IMR-90 (cell line): ENCODE results near the gene ITPKB. TPM values are rescaled to one million over a fixed set of nuclear protein-coding genes. Genes with fewer than 3 reads are reported as not detected.

Source experiments
- ATAC-seq: fragments of 200-7000 bp; cut with Tn5 transposase; 2 replicates; pipeline ENCODE4 v1.9.1; 2020; ENCODE audit warnings: low read depth, mild to moderate bottlenecking, moderate library complexity
- BruUV-seq: library from RNA; stranded (reverse); fragments of 400-500 nt; replicated peaks from 2 replicates; lab custom pipeline; 2021; lab: Mats Ljungman, UMichigan
- CTCF ChIA-PET: fragments of 300-600 bp; formaldehyde crosslinking; extraction: SDS; loops from one replicate; lab custom pipeline; 2021; ENCODE audit warnings: antibody characterized with exemption; lab: Yijun Ruan, JAX
- POLR2A ChIA-PET: fragments of 300-600 bp; sonication (Branson Sonifier 250); formaldehyde crosslinking; loops from one replicate; lab custom pipeline; 2022; ENCODE audit warnings: antibody characterized with exemption; ENCODE audit not compliant: unreplicated experiment; lab: Charles Lee
- DNase-seq: peaks from one replicate; pipeline ENCODE4 v3.0.0; 2013
- H2AFZ ChIP-seq: replicated peaks from 2 replicates; pipeline ENCODE3; 2013; ENCODE audit warnings: low read length, mild to moderate bottlenecking; ENCODE audit not compliant: poor library complexity
- H2AK5ac ChIP-seq: 2 replicates; pipeline ENCODE4 v1.6.1; 2013; ENCODE audit warnings: low read depth, low read length, inconsistent platforms
- H2AK9ac ChIP-seq: replicated peaks from 2 replicates; pipeline ENCODE3; 2013; ENCODE audit warnings: mild to moderate bottlenecking, low read depth, low read length, moderate library complexity; ENCODE audit not compliant: poor library complexity
- H2BK120ac ChIP-seq: 2 replicates; pipeline ENCODE4 v1.6.1; 2013; ENCODE audit warnings: low read depth, low read length, inconsistent platforms
- H2BK15ac ChIP-seq: 3 replicates; pipeline ENCODE4 v1.6.1; 2013; ENCODE audit warnings: low read depth, low read length, inconsistent platforms
- H2BK20ac ChIP-seq: 2 replicates; pipeline ENCODE4 v1.6.1; 2013; ENCODE audit warnings: low read depth, mild to moderate bottlenecking, inconsistent platforms, low read length, moderate library complexity
- H2BK5ac ChIP-seq: 2 replicates; pipeline ENCODE4 v1.6.1; 2013; ENCODE audit warnings: mild to moderate bottlenecking, low read depth, low read length, inconsistent platforms; ENCODE audit not compliant: poor library complexity, severe bottlenecking
- H3K14ac ChIP-seq: replicated peaks from 2 replicates; pipeline ENCODE4 v1.6.1; 2013; ENCODE audit warnings: low read depth, low read length, inconsistent platforms
- H3K18ac ChIP-seq: 2 replicates; pipeline ENCODE4 v1.6.1; 2013; ENCODE audit warnings: low read depth, low read length, control low read depth
- H3K23ac ChIP-seq: 2 replicates; pipeline ENCODE4 v1.6.1; 2013; ENCODE audit warnings: low read depth, low read length, inconsistent platforms
- H3K27ac ChIP-seq: 2 replicates; pipeline ENCODE4 v1.5.1; 2013; ENCODE audit warnings: mild to moderate bottlenecking, control low read depth, low read length; ENCODE audit not compliant: insufficient read depth
- H3K27me3 ChIP-seq: 2 replicates; pipeline ENCODE4 v1.6.1; 2013; ENCODE audit warnings: low read length; ENCODE audit not compliant: control insufficient read depth, insufficient read depth
- H3K36me3 ChIP-seq: 2 replicates; pipeline ENCODE4 v1.6.1; 2013; ENCODE audit warnings: low read length, mixed read lengths; ENCODE audit not compliant: control insufficient read depth, insufficient read depth
- H3K4ac ChIP-seq: 2 replicates; pipeline ENCODE4 v1.6.1; 2013; ENCODE audit warnings: low read depth, low read length, inconsistent platforms
- H3K4me1 ChIP-seq: 2 replicates; pipeline ENCODE4 v1.6.1; 2013; ENCODE audit warnings: low read length, mixed read lengths; ENCODE audit not compliant: control insufficient read depth, insufficient read depth
- H3K4me2 ChIP-seq: 2 replicates; pipeline ENCODE4 v1.6.1; 2013; ENCODE audit warnings: low read depth, mild to moderate bottlenecking, control low read depth, low read length, moderate library complexity
- H3K4me3 ChIP-seq: 2 replicates; pipeline ENCODE4 v1.5.1; 2013; ENCODE audit warnings: low read depth, mild to moderate bottlenecking, control low read depth, low read length, moderate library complexity; ENCODE audit not compliant: insufficient read depth
- H3K56ac ChIP-seq: 2 replicates; pipeline ENCODE4 v1.6.1; 2013; ENCODE audit warnings: low read length, inconsistent platforms; ENCODE audit not compliant: insufficient read depth; ENCODE audit errors: extremely low read depth
- H3K79me1 ChIP-seq, 2 experiments: 2 replicates each; pipeline ENCODE4 v1.6.1; 2013; ENCODE audit warnings: low read length in 2 of 2, inconsistent platforms in 1 of 2, low read depth in 1 of 2
- H3K9ac ChIP-seq: 2 replicates; pipeline ENCODE4 v1.6.1; 2013; ENCODE audit warnings: low read depth, low read length, control low read depth
- H3K9me1 ChIP-seq: 2 replicates; pipeline ENCODE4 v1.6.1; 2013; ENCODE audit warnings: low read length, inconsistent platforms; ENCODE audit not compliant: insufficient read depth
- H3K9me3 ChIP-seq: 2 replicates; pipeline ENCODE4 v1.6.1; 2013; ENCODE audit warnings: low read length; ENCODE audit not compliant: control insufficient read depth, insufficient read depth
- H4K20me1 ChIP-seq: 2 replicates; pipeline ENCODE4 v1.6.1; 2013; ENCODE audit warnings: low read length, inconsistent platforms; ENCODE audit not compliant: insufficient read depth
- H4K5ac ChIP-seq: 2 replicates; pipeline ENCODE4 v1.6.1; 2013; ENCODE audit warnings: mild to moderate bottlenecking, low read depth, low read length, control low read depth
- H4K8ac ChIP-seq, 2 experiments: 2 replicates each; pipeline ENCODE4 v1.6.1; 2013; ENCODE audit warnings: low read depth in 2 of 2, low read length in 2 of 2, control low read depth in 1 of 2, inconsistent platforms in 1 of 2
- H4K91ac ChIP-seq: 2 replicates; pipeline ENCODE4 v1.6.1; 2013; ENCODE audit warnings: low read depth, low read length, inconsistent platforms; ENCODE audit not compliant: insufficient read depth
- CEBPB ChIP-seq: IDR thresholded peaks from 2 replicates; pipeline ENCODE4 v1.6.1; 2012; ENCODE audit warnings: low read depth, low read length, improper control_type of control experiment
- MXI1 ChIP-seq: IDR thresholded peaks from 2 replicates; pipeline ENCODE4 v1.6.1; 2012; ENCODE audit warnings: low read depth, mild to moderate bottlenecking, low read length, moderate library complexity, borderline replicate concordance
- NFE2L2 ChIP-seq: fragments of 150-350 bp; IDR thresholded peaks from 2 replicates; pipeline ENCODE4 v1.6.1; 2016; ENCODE audit warnings: low read depth, mild to moderate bottlenecking, low read length
- POLR2A ChIP-seq: IDR thresholded peaks from 2 replicates; pipeline ENCODE4 v1.6.1; 2012; ENCODE audit warnings: mild to moderate bottlenecking, low read depth, low read length
- RAD21 ChIP-seq: IDR thresholded peaks from 2 replicates; pipeline ENCODE4 v1.6.1; 2012; ENCODE audit warnings: low read length, improper control_type of control experiment
- RCOR1 ChIP-seq: IDR thresholded peaks from 2 replicates; pipeline ENCODE4 v1.6.1; 2012; ENCODE audit warnings: mild to moderate bottlenecking, low read length, improper control_type of control experiment; ENCODE audit not compliant: insufficient replicate concordance
- RFX5 ChIP-seq: IDR thresholded peaks from 2 replicates; pipeline ENCODE4 v1.8.0; 2012; ENCODE audit warnings: low read depth, mild to moderate bottlenecking, low read length, moderate library complexity
- SMC3 ChIP-seq: fragments of 150-350 bp; IDR thresholded peaks from 2 replicates; pipeline ENCODE4 v1.6.1; 2016; ENCODE audit warnings: low read depth, mild to moderate bottlenecking, antibody characterized with exemption, low read length, moderate library complexity
- WGBS, 2 experiments: methylation state at CpG; one replicate each; pipeline versions ENCODE4 v1.1.5 to v1.1.7; 2013; ENCODE audit warnings: missing lambda C conversion rate in 2 of 2; ENCODE audit not compliant: insufficient read length in 1 of 2; ENCODE audit errors: extremely low coverage in 2 of 2; 5-methylcytosine and 5-hydroxymethylcytosine counted together
- dilution Hi-C: fragments of 300-500 bp; cut with HindIII; formaldehyde crosslinking; loops from one replicate; pipeline ENCODE4 v1.14.3; 2018; ENCODE audit warnings: low sequenced_read_pairs; ENCODE audit not compliant: unreplicated experiment
- in situ Hi-C: fragments of 300-500 bp; cut with MboI; formaldehyde crosslinking; loops from 3 replicates; pipeline ENCODE4 v1.14.3; 2019; ENCODE audit warnings: low sequenced_read_pairs, inconsistent platforms, mixed read lengths
- intact Hi-C: fragments of 100-400 bp; cut with micrococcal nuclease; formaldehyde crosslinking; loops from 2 replicates; pipeline ENCODE4 v1.10.0; 2022
- polyA plus RNA-seq, 3 experiments: library from polyadenylated mRNA; depleted of rRNA; stranded (reverse); fragments of >200 nt; gene quantifications; 2 replicates each; pipeline ENCODE4 v1.2.3, GENCODE V29; 2012; ENCODE audit warnings: low replicate concordance in 1 of 3
- total RNA-seq: library from RNA; depleted of rRNA; stranded (reverse); fragments of >200 nt; gene quantifications from 2 replicates; pipeline ENCODE4 v1.2.3, GENCODE V29; 2012
- TF ChIP-seq, protein P1 (sequence below): conservative IDR thresholded peaks from 2 replicates; pipeline ENCODE4 v1.5.1; 2012; ENCODE audit warnings: mild to moderate bottlenecking, low read depth, low read length, improper control_type of control experiment
- TF ChIP-seq, protein P2 (sequence below): fragments of 150-350 bp; IDR thresholded peaks from 2 replicates; pipeline ENCODE4 v1.6.1; 2016; ENCODE audit warnings: low read depth, mild to moderate bottlenecking, low read length, moderate library complexity, borderline replicate concordance

The ITPKB gene
- total and polyA plus RNA-seq, 2 of the 4 experiments (the other 2 are of a cell fraction), result 0.72 to 1.4 TPM

DNA sequence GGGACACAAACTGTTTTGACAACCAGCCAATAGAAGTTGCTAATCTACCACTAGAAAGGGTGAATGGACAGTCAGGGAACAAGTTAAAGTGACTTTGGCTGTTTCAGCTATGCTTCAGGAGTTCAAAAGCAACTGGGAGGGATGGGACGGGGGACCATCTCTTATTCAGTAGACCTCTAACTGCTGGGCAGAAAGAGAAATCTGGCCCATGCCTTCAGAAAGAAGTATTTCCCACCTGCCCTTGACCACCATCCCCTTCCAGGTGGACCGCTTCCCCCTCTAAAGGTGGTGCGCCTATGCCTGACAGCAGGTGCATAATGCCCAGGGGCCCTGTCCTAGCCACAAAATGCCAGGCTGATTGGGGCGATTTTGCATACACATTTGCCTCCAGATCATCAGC, 5.2 kb downstream of the ITPKB start:
- no TSS peak for BruUV-seq
- in situ Hi-C loops, result loop anchor here (10.0 kb wide), 1 partner anchor 99 kb away; no protein-coding TSS in a partner anchor
- no peak overlapping the region for H3K23ac ChIP-seq

More for the DNA sequence above, 5.2 kb downstream of the ITPKB start:
- 100% methylated on average over 1 of the region's 4 CpGs; no CpG with 5 or more reads in 1 of the 2 experiments for WGBS, 2 experiments
- Histone ChIP-seq H2AK9ac (no peak overlapping the region), H3K18ac (no peak overlapping the region), H2AK5ac (no peak overlapping the region), H3K9me3 (no peaks in the 10 kb centered on the region), H3K79me1 (no peaks in the 10 kb centered on the region; a peak in 2 of 4 replicates), H4K91ac (no peak overlapping the region), H3K4me2 (no peak overlapping the region), H2BK20ac (no peak overlapping the region), H2BK5ac (no peak overlapping the region), H3K36me3 (peaks cover 10% of the 10 kb centered on the region; the same call in 1 of the 2 replicates), H4K5ac (no peak overlapping the region), H2BK15ac (no peak overlapping the region), H3K9me1 (no peaks in the 10 kb centered on the region), H3K56ac (no peak overlapping the region), H3K27ac (no peak overlapping the region), H3K14ac (no peak overlapping the region), H4K20me1 (no peaks in the 10 kb centered on the region; the same call in 1 of the 2 replicates), H3K9ac (no peak overlapping the region), H2BK120ac (no peak overlapping the region), H3K4ac (no peak overlapping the region), H3K4me1 (peaks cover 2% of the 10 kb centered on the region; the same call in 1 of the 2 replicates), H3K4me3 (no peak overlapping the region), H4K8ac (no peak overlapping the region), H2AFZ (no peak overlapping the region), H3K27me3 (no peaks in the 10 kb centered on the region; the same call in 1 of the 2 replicates)
- ATAC-seq, result no peak
- ChIA-PET POLR2A (no interaction called here), CTCF (no interaction called here)
- intact Hi-C loops (no loop called here), dilution Hi-C loops (no loop called here)
- no peak for TF ChIP-seq POLR2A
- TF ChIP-seq MXI1, result no peak
- TF ChIP-seq, protein P1, sequence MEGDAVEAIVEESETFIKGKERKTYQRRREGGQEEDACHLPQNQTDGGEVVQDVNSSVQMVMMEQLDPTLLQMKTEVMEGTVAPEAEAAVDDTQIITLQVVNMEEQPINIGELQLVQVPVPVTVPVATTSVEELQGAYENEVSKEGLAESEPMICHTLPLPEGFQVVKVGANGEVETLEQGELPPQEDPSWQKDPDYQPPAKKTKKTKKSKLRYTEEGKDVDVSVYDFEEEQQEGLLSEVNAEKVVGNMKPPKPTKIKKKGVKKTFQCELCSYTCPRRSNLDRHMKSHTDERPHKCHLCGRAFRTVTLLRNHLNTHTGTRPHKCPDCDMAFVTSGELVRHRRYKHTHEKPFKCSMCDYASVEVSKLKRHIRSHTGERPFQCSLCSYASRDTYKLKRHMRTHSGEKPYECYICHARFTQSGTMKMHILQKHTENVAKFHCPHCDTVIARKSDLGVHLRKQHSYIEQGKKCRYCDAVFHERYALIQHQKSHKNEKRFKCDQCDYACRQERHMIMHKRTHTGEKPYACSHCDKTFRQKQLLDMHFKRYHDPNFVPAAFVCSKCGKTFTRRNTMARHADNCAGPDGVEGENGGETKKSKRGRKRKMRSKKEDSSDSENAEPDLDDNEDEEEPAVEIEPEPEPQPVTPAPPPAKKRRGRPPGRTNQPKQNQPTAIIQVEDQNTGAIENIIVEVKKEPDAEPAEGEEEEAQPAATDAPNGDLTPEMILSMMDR, result no peak
- no peak for TF ChIP-seq NFE2L2
- TF ChIP-seq, protein P2, sequence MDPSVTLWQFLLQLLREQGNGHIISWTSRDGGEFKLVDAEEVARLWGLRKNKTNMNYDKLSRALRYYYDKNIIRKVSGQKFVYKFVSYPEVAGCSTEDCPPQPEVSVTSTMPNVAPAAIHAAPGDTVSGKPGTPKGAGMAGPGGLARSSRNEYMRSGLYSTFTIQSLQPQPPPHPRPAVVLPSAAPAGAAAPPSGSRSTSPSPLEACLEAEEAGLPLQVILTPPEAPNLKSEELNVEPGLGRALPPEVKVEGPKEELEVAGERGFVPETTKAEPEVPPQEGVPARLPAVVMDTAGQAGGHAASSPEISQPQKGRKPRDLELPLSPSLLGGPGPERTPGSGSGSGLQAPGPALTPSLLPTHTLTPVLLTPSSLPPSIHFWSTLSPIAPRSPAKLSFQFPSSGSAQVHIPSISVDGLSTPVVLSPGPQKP, result no peak
- TF ChIP-seq SMC3, result no peak
- no peak for TF ChIP-seq RCOR1
- TF ChIP-seq RAD21, result no peak
- TF ChIP-seq CEBPB, result no peak
- TF ChIP-seq RFX5, result no peak
- no peak for DNase-seq
